Psoas muscle (tissue), 8 donors: ENCODE measurements around the gene PDE1C. TPM values are rescaled to one million over a fixed set of nuclear protein-coding genes. Genes with fewer than 3 reads are reported as not detected.

Experiments used
- ATAC-seq, 4 donors: fragments of 200-7000 bp; cut with Tn5 transposase; one replicate each; pipeline ENCODE4 v1.9.1; 2020; ENCODE audit warnings: moderate library complexity in 3 of 4, mild to moderate bottlenecking in 2 of 4
- DNase-seq, 2 donors: peaks; one replicate each; pipeline ENCODE4 v3.0.0-alpha.2; 2020
- H3K27ac ChIP-seq: fragments of 200-600 bp; one replicate; pipeline ENCODE4 v1.8.0; 2022
- H3K27me3 ChIP-seq, 3 donors: fragments of 200-600 bp in 1 of 3; one replicate each; pipeline versions ENCODE4 v1.6.1 to v1.8.0; 2013 to 2022; ENCODE audit warnings: low read length in 2 of 3, mild to moderate bottlenecking in 2 of 3, moderate library complexity in 1 of 3; ENCODE audit not compliant: insufficient read depth in 3 of 3
- H3K36me3 ChIP-seq, 2 donors: fragments of 200-600 bp in 1 of 2; one replicate each; pipeline versions ENCODE4 v1.6.1 to v1.8.0; 2013 to 2022; ENCODE audit warnings: low read depth in 1 of 2, mild to moderate bottlenecking in 1 of 2, moderate library complexity in 1 of 2; ENCODE audit not compliant: insufficient read depth in 1 of 2
- H3K4me1 ChIP-seq: fragments of 200-600 bp; one replicate; pipeline ENCODE4 v1.8.0; 2022
- H3K4me3 ChIP-seq: fragments of 200-600 bp; one replicate; pipeline ENCODE4 v1.8.0; 2022; ENCODE audit warnings: mild to moderate bottlenecking
- H3K9me3 ChIP-seq: fragments of 200-600 bp; one replicate; pipeline ENCODE4 v1.8.0; 2022
- CTCF ChIP-seq: fragments of 200-600 bp; IDR thresholded peaks from one replicate; pipeline ENCODE4 v1.8.0; 2022; ENCODE audit warnings: antibody characterized with exemption
- WGBS, 3 donors: extraction: QIAGEN DNeasy Blood & Tissue Kit; methylation state at CpG; one replicate each; pipeline versions ENCODE4 v1.1.6 to v1.1.7; 2013; 5-methylcytosine and 5-hydroxymethylcytosine counted together
- intact Hi-C, 2 donors: fragments of 100-400 bp; cut with DNase I; formaldehyde crosslinking; loops; one replicate each; pipeline versions ENCODE4 v1.11.0 to v1.14.2; 2022
- polyA plus RNA-seq, 3 donors: library from polyadenylated mRNA; stranded (reverse); fragments of 200-250 nt; gene quantifications; one replicate each; pipeline ENCODE4 v1.2.3, GENCODE V29; 2013
- total RNA-seq, 4 donors: library from RNA; stranded (reverse); fragmentation: NEBNext Ultra II Directional in 2 of 4; extraction: Animal tissue kit (Norgen Biotek cat#: 25700) in 2 of 4; gene quantifications; one replicate each; pipeline versions ENCODE4 v1.2.1 to v1.2.4, GENCODE V29; 2021 to 2023
- donor health status: healthy with polysubstance abuse.
- donor health status: DM: no; HTN: no; CAD: no; lungs with moderate emphysema.
- donor health status: Bipolar disorder and iron deficiency.
- donor health status: healthy.
- donor health status: DM: yes; HTN: yes; CAD: no.
- donor health status: DM: no; HTN: no; CAD: no.
- donor health status: DM: no; HTN: no; CAD: no.
- donor health status: DM: yes; HTN: yes; CAD: no.

PDE1C gene
- total and polyA plus RNA-seq, 7 donors, result 0.20 to 1.9 (median 0.64) TPM

DNA sequence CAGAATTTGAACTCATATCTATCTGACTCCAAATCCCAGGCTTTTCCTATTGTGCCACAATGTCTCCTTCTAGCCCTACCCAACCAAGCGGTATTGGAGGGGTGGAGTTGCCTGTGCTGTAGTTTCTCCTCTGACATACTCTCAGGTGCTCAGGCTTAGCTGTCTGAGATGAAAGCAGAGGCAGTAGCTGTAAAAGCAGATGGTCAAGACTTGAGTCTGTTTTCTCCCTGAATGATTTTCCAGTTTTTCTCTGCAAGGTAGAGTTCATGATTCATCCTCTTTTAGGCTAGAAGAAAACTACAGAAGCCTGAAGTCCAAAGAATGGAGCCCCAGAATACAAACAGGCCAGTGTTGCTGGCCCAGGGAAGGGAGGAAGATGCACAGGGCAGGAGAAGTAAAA lies 130.0 kb downstream of the PDE1C start:
- DNase-seq (no peak), ATAC-seq (no peak)
- H3K36me3 ChIP-seq, result no peaks in the 10 kb centered on the region
- no peaks in the 10 kb centered on the region for H3K4me1 ChIP-seq
- H3K27me3 ChIP-seq, result no peaks in the 10 kb centered on the region
- H3K4me3 ChIP-seq, result no peak overlapping the region
- no peaks in the 10 kb centered on the region for H3K9me3 ChIP-seq
- WGBS, 3 donors, result 88 to 95% (median 92%) methylated on average over 1 of the region's 1 CpG
- H3K27ac ChIP-seq, result no peak overlapping the region
- TF ChIP-seq CTCF, result no peak
- intact Hi-C loops, result no loop called here

GRCh38 chr7:31939076-31939475 lies 131.1 kb downstream of the PDE1C start:
- H3K27ac ChIP-seq, result no peak overlapping the region
- 84 to 91% (median 85%) methylated on average over 3 of the region's 3 CpGs for WGBS, 3 donors
- ATAC-seq (no peak), DNase-seq (no peak)
- H3K36me3 ChIP-seq, result no peaks in the 10 kb centered on the region
- H3K27me3 ChIP-seq, result no peaks in the 10 kb centered on the region
- H3K4me1 ChIP-seq, result no peaks in the 10 kb centered on the region
- no peak overlapping the region for H3K4me3 ChIP-seq
- intact Hi-C loops, result no loop called here
- no peaks in the 10 kb centered on the region for H3K9me3 ChIP-seq
- no peak for TF ChIP-seq CTCF

GRCh38 chr7:31938650-31939049 lies 131.6 kb downstream of the PDE1C start:
- no peak for TF ChIP-seq CTCF
- no peaks in the 10 kb centered on the region for H3K36me3 ChIP-seq
- H3K27ac ChIP-seq, result no peak overlapping the region
- intact Hi-C loops, result no loop called here
- no peaks in the 10 kb centered on the region for H3K27me3 ChIP-seq
- no peaks in the 10 kb centered on the region for H3K4me1 ChIP-seq
- H3K9me3 ChIP-seq, result no peaks in the 10 kb centered on the region
- no peak for ATAC-seq
- DNase-seq, result no peak
- H3K4me3 ChIP-seq, result no peak overlapping the region

GRCh38 chr7:31937982-31938381 lies 132.2 kb downstream of the PDE1C start:
- ATAC-seq (no peak), DNase-seq (no peak)
- intact Hi-C loops, result no loop called here
- Histone ChIP-seq H3K36me3 (no peaks in the 10 kb centered on the region), H3K27ac (no peak overlapping the region), H3K27me3 (no peaks in the 10 kb centered on the region), H3K4me3 (no peak overlapping the region), H3K4me1 (no peaks in the 10 kb centered on the region), H3K9me3 (no peaks in the 10 kb centered on the region)
- no peak for TF ChIP-seq CTCF

DNA sequence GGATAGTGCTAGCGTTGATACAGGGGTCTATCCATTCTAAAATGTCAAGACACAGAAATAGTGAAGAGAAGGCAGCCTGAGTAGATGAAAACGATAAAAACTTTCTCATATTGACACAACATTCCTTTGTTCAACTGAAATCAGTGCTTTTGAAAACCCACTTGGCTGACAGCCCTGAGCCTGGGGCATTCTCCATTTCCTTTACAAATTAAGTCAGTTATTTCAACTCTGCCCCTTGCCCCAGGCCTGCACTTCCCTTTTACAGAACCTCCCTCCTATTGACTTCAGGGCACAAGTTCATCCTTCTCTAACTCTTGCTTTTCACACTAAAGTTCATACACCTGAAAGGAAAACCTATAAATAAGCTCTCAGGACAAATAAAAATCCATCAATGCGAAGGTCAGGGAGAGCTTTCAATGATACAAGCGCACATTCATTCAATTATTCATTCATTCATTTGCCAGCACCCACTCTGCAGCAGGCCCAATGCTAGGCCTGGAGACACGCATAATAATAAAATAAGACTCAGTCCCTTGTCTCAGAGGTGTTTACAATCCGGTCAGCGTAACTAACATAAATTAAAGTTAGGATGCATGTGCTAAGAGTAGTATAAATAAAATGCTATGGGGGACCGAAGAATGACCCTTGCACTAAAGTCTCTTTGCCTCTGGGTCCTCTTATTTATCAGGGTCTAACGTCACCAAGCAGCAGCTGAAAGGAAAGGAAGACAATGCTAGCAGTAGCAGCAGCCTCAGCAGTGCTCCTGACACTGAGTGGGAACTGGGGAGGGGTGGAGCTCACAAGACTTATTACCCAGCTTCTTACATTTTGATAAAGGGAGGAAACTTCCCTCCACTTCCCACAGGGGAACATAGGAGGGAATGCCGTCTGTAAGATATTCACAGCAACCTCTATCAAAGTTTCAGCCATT lies 134.8 kb downstream of the PDE1C start:
- no peak overlapping the region for H3K27ac ChIP-seq
- intact Hi-C loops, result no loop called here
- H3K27me3 ChIP-seq, result no peaks in the 10 kb centered on the region
- DNase-seq (no peak), ATAC-seq (no peak)
- no peaks in the 10 kb centered on the region for H3K36me3 ChIP-seq
- no peak overlapping the region for H3K4me3 ChIP-seq
- no peak for TF ChIP-seq CTCF
- H3K4me1 ChIP-seq, result no peaks in the 10 kb centered on the region
- WGBS, 3 donors, result 72 to 75% (median 72%) methylated on average over 10 of the region's 10 CpGs
- no peaks in the 10 kb centered on the region for H3K9me3 ChIP-seq
